Measurements from ENCODE around the gene THPO.
A peak's percentile ranks its signal among the peaks of the same experiment; 100 is the strongest.

The THPO gene

GRCh38 chr3:184389935-184390528, 12.0 kb upstream of the THPO start:
- no peaks in the 10 kb centered on the region for H3K36me3 Mint-ChIP-seq
- no peak overlapping the region for H3K4me3 Mint-ChIP-seq
- no peak overlapping the region for H3K27ac Mint-ChIP-seq
- H3K4me1 Mint-ChIP-seq, result no peaks in the 10 kb centered on the region
- DNase-seq (ENCODE audit: low spot score in 2 of 2) (no peak), ATAC-seq (ENCODE audit: low read depth) (no peak)
- no peaks in the 10 kb centered on the region for H3K9me3 Mint-ChIP-seq
- H3K27me3 Mint-ChIP-seq, result peaks cover 13% of the 10 kb centered on the region

- no peak overlapping the region for H3K27ac Mint-ChIP-seq
- H3K27me3 Mint-ChIP-seq, result peaks cover 18% of the 10 kb centered on the region
- H3K9me3 Mint-ChIP-seq, result no peaks in the 10 kb centered on the region
- ATAC-seq (ENCODE audit: low read depth) (no peak), DNase-seq (ENCODE audit: low spot score in 2 of 2) (no peak)
- H3K4me1 Mint-ChIP-seq, result no peaks in the 10 kb centered on the region
- no peaks in the 10 kb centered on the region for H3K36me3 Mint-ChIP-seq
- no peak overlapping the region for H3K4me3 Mint-ChIP-seq
These were observed 11.4 kb upstream of the THPO start for GRCh38 chr3:184389384-184389783.

GRCh38 chr3:184388936-184389230, 10.9 kb upstream of the THPO start:
- ATAC-seq (ENCODE audit: low read depth) (no peak), DNase-seq (ENCODE audit: low spot score in 2 of 2) (no peak)
- Mint-ChIP-seq H3K27me3 (peaks cover 22% of the 10 kb centered on the region), H3K36me3 (no peaks in the 10 kb centered on the region), H3K9me3 (no peaks in the 10 kb centered on the region), H3K4me3 (no peak overlapping the region), H3K27ac (no peak overlapping the region), H3K4me1 (no peaks in the 10 kb centered on the region)

GRCh38 chr3:184388164-184388935, 10.3 kb upstream of the THPO start:
- H3K4me1 Mint-ChIP-seq, result no peaks in the 10 kb centered on the region
- no peak overlapping the region for H3K27ac Mint-ChIP-seq
- H3K9me3 Mint-ChIP-seq, result no peaks in the 10 kb centered on the region
- H3K36me3 Mint-ChIP-seq, result no peaks in the 10 kb centered on the region
- no peak for DNase-seq (ENCODE audit: low spot score in 2 of 2)
- peaks cover 25% of the 10 kb centered on the region for H3K27me3 Mint-ChIP-seq
- ATAC-seq (ENCODE audit: low read depth), result no peak
- no peak overlapping the region for H3K4me3 Mint-ChIP-seq

- H3K4me1 Mint-ChIP-seq, result no peaks in the 10 kb centered on the region
- H3K9me3 Mint-ChIP-seq, result no peaks in the 10 kb centered on the region
- H3K27me3 Mint-ChIP-seq, result peaks cover 28% of the 10 kb centered on the region
- no peak for DNase-seq (ENCODE audit: low spot score in 2 of 2)
- no peak overlapping the region for H3K27ac Mint-ChIP-seq
- no peak for ATAC-seq (ENCODE audit: low read depth)
- H3K36me3 Mint-ChIP-seq, result no peaks in the 10 kb centered on the region
- H3K4me3 Mint-ChIP-seq, result no peak overlapping the region
These were observed 9.2 kb upstream of the THPO start for GRCh38 chr3:184387174-184387714.

GRCh38 chr3:184386047-184386806, 8.2 kb upstream of the THPO start:
- Mint-ChIP-seq H3K27me3 (peaks cover 29% of the 10 kb centered on the region), H3K9me3 (no peaks in the 10 kb centered on the region), H3K4me3 (no peak overlapping the region), H3K36me3 (no peaks in the 10 kb centered on the region), H3K4me1 (no peaks in the 10 kb centered on the region), H3K27ac (no peak overlapping the region)
- DNase-seq (ENCODE audit: low spot score in 2 of 2), result no peak
- ATAC-seq (ENCODE audit: low read depth), result no peak

- H3K27me3 Mint-ChIP-seq, result peaks cover 25% of the 10 kb centered on the region
- H3K4me3 Mint-ChIP-seq, result no peak overlapping the region
- H3K36me3 Mint-ChIP-seq, result no peaks in the 10 kb centered on the region
- no peak overlapping the region for H3K27ac Mint-ChIP-seq
- ATAC-seq (ENCODE audit: low read depth) (no peak), DNase-seq (ENCODE audit: low spot score in 2 of 2) (no peak)
- H3K9me3 Mint-ChIP-seq, result no peaks in the 10 kb centered on the region
- H3K4me1 Mint-ChIP-seq, result peaks cover 5% of the 10 kb centered on the region
These were observed 6.9 kb upstream of the THPO start for GRCh38 chr3:184384856-184385422.

GRCh38 chr3:184384342-184384741, 6.3 kb upstream of the THPO start:
- no peak for ATAC-seq (ENCODE audit: low read depth)
- no peak overlapping the region for H3K4me3 Mint-ChIP-seq
- DNase-seq (ENCODE audit: low spot score in 2 of 2), result no peak
- H3K9me3 Mint-ChIP-seq, result no peaks in the 10 kb centered on the region
- H3K27ac Mint-ChIP-seq, result no peak overlapping the region
- no peaks in the 10 kb centered on the region for H3K36me3 Mint-ChIP-seq
- peaks cover 25% of the 10 kb centered on the region for H3K27me3 Mint-ChIP-seq
- H3K4me1 Mint-ChIP-seq, result peaks cover 5% of the 10 kb centered on the region

GRCh38 chr3:184383033-184383740, 5.2 kb upstream of the THPO start:
- ATAC-seq (ENCODE audit: low read depth), result no peak
- H3K4me1 Mint-ChIP-seq, result peaks cover 5% of the 10 kb centered on the region
- H3K9me3 Mint-ChIP-seq, result no peaks in the 10 kb centered on the region
- no peak overlapping the region for H3K4me3 Mint-ChIP-seq
- H3K27me3 Mint-ChIP-seq, result peaks cover 32% of the 10 kb centered on the region
- no peaks in the 10 kb centered on the region for H3K36me3 Mint-ChIP-seq
- no peak for DNase-seq (ENCODE audit: low spot score in 2 of 2)
- H3K27ac Mint-ChIP-seq, result no peak overlapping the region

GRCh38 chr3:184382326-184383032, 4.5 kb upstream of the THPO start:
- DNase-seq (ENCODE audit: low spot score in 2 of 2) (no peak), ATAC-seq (ENCODE audit: low read depth) (no peak)
- peak overlapping the region; percentile 14 for H3K4me3 Mint-ChIP-seq
- peaks cover 36% of the 10 kb centered on the region for H3K27me3 Mint-ChIP-seq
- no peak overlapping the region for H3K27ac Mint-ChIP-seq
- H3K4me1 Mint-ChIP-seq, result peaks cover 5% of the 10 kb centered on the region
- no peaks in the 10 kb centered on the region for H3K9me3 Mint-ChIP-seq
- no peaks in the 10 kb centered on the region for H3K36me3 Mint-ChIP-seq

- H3K27ac Mint-ChIP-seq, result no peak overlapping the region
- no peaks in the 10 kb centered on the region for H3K36me3 Mint-ChIP-seq
- H3K4me3 Mint-ChIP-seq, result peak overlapping the region; percentile 72
- ATAC-seq (ENCODE audit: low read depth) (peak; percentile 35), DNase-seq (ENCODE audit: low spot score in 2 of 2) (no peak)
- no peaks in the 10 kb centered on the region for H3K9me3 Mint-ChIP-seq
- H3K4me1 Mint-ChIP-seq, result peaks cover 5% of the 10 kb centered on the region
- H3K27me3 Mint-ChIP-seq, result peaks cover 39% of the 10 kb centered on the region
These were observed 3.5 kb upstream of the THPO start for GRCh38 chr3:184381261-184382224.

GRCh38 chr3:184380627-184381260, 2.7 kb upstream of the THPO start:
- peaks cover 40% of the 10 kb centered on the region for H3K27me3 Mint-ChIP-seq
- peak overlapping the region; percentile 72 for H3K4me3 Mint-ChIP-seq
- no peaks in the 10 kb centered on the region for H3K9me3 Mint-ChIP-seq
- H3K36me3 Mint-ChIP-seq, result no peaks in the 10 kb centered on the region
- ATAC-seq (ENCODE audit: low read depth) (peak; percentile 54), DNase-seq (ENCODE audit: low spot score in 2 of 2) (peak in 1 of 2 donors; percentile 36)
- H3K4me1 Mint-ChIP-seq, result peaks cover 5% of the 10 kb centered on the region
- H3K27ac Mint-ChIP-seq, result no peak overlapping the region

Measured in memory B cell (primary cell).